ENCODE data around the gene MGLL. TPM values are rescaled to one million over a fixed set of nuclear protein-coding genes. Genes with fewer than 3 reads are reported as not detected.

The MGLL gene
- 12.5 TPM for total RNA-seq

DNA sequence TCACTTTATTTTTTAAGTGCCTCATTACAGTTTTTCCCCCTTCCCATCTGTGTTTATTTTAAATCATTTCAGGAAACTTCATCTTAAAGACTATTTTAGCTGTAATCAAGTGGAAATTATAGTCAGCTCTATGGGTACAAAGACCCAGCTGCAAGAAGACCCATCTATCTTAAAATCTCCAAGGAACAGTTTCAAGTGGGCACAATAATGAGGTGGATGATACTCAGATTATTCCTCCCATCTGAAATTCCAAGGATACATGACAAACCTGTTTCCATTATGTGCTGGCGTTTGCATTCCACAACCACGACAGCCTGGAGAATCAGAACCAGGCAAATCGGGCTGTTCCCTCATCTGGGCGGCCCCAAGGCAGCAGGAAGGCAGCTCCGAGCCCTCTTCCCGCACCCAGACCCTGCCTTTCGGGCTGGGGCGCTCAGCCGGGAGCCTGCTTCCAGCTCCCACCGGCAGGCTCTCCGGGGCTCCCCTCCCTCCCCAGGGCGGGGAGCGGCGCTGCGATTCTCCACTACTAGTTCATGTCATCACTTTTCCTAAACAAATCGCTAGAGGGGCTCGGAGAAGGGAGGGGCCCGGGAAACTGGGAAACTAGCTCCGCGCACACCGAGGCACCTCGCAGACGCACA lies at the start of gene MGLL:
MGLL (minus strand) TSS at position 475 of the 641 bp plus-strand sequence; CDS start at position 278, 197 bp downstream.
- Histone ChIP-seq H3K4me3 (ENCODE audit: low read length in 3 of 3) (peak within 1 kb of the TSS; percentile 84 to 93 (median 88)), H3K9me3 (ENCODE audit: control insufficient read depth in 3 of 3, low read length in 3 of 3) (no peaks in the 10 kb centered on the region), H3K27me3 (ENCODE audit: control insufficient read depth in 3 of 3, insufficient read depth in 3 of 3, low read length in 3 of 3) (no peaks in the 10 kb centered on the region), H3K4me1 (ENCODE audit: control insufficient read depth in 3 of 3, insufficient read depth in 3 of 3, low read length in 3 of 3) (peaks cover 30 to 52% (median 44%) of the 10 kb centered on the region in 3 donors), H3K9ac (ENCODE audit: low read depth in 1 of 3, low read length in 3 of 3) (peak within 1 kb of the TSS; percentile 81 to 95 (median 88)), H3K27ac (ENCODE audit: low read depth, low read length) (peak within 1 kb of the TSS; percentile 79), H3K36me3 (ENCODE audit: control insufficient read depth in 3 of 3, insufficient read depth in 3 of 3, low read length in 3 of 3) (peaks cover 0 to 13% (median 3%) of the 10 kb centered on the region in 3 donors)

- no peak overlapping the region for H3K27ac ChIP-seq (ENCODE audit: low read depth, low read length)
- H3K36me3 ChIP-seq (ENCODE audit: control insufficient read depth in 3 of 3, insufficient read depth in 3 of 3, low read length in 3 of 3) = no peaks in the 10 kb centered on the region
- no peak overlapping the region for H3K9ac ChIP-seq (ENCODE audit: low read depth in 1 of 3, low read length in 3 of 3)
- no peaks in the 10 kb centered on the region for H3K9me3 ChIP-seq (ENCODE audit: control insufficient read depth in 3 of 3, low read length in 3 of 3)
- no peaks in the 10 kb centered on the region for H3K27me3 ChIP-seq (ENCODE audit: control insufficient read depth in 3 of 3, insufficient read depth in 3 of 3, low read length in 3 of 3)
- no peaks in the 10 kb centered on the region for H3K4me1 ChIP-seq (ENCODE audit: control insufficient read depth in 3 of 3, insufficient read depth in 3 of 3, low read length in 3 of 3)
- H3K4me3 ChIP-seq (ENCODE audit: low read length in 3 of 3) = no peak overlapping the region
Observed at GRCh38 chr3:127870156-127870555, 47.8 kb upstream of the MGLL start.

DNA sequence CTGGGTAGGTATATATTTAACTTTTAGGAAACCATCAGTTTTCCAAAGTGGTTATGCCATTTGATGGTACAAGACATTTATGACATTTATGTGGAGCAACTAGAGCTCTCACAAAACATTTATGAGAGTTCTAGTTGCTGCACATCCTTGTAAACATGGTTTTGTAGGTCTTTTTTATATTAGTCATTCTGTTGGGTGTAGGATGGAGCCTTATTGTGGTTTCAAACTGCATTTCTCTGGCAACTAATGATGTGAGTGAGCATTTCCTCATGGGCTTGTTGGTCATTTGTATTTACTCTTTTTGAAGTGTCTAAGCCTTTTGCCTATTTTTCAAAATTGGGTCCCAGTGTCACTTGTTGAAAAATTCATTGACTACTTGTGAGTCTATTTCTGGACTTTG lies 45.7 kb upstream of the MGLL start:
- no peaks in the 10 kb centered on the region for H3K4me1 ChIP-seq (ENCODE audit: control insufficient read depth in 3 of 3, insufficient read depth in 3 of 3, low read length in 3 of 3)
- no peaks in the 10 kb centered on the region for H3K36me3 ChIP-seq (ENCODE audit: control insufficient read depth in 3 of 3, insufficient read depth in 3 of 3, low read length in 3 of 3)
- no peaks in the 10 kb centered on the region for H3K9me3 ChIP-seq (ENCODE audit: control insufficient read depth in 3 of 3, low read length in 3 of 3)
- no peaks in the 10 kb centered on the region for H3K27me3 ChIP-seq (ENCODE audit: control insufficient read depth in 3 of 3, insufficient read depth in 3 of 3, low read length in 3 of 3)
- no peak overlapping the region for H3K27ac ChIP-seq (ENCODE audit: low read depth, low read length)
- H3K9ac ChIP-seq (ENCODE audit: low read depth in 1 of 3, low read length in 3 of 3) = no peak overlapping the region
- H3K4me3 ChIP-seq (ENCODE audit: low read length in 3 of 3) = no peak overlapping the region

- Histone ChIP-seq H3K4me3 (ENCODE audit: low read length in 3 of 3) (no peak overlapping the region), H3K27me3 (ENCODE audit: control insufficient read depth in 3 of 3, insufficient read depth in 3 of 3, low read length in 3 of 3) (no peaks in the 10 kb centered on the region), H3K27ac (ENCODE audit: low read depth, low read length) (no peak overlapping the region), H3K9me3 (ENCODE audit: control insufficient read depth in 3 of 3, low read length in 3 of 3) (no peaks in the 10 kb centered on the region), H3K9ac (ENCODE audit: low read depth in 1 of 3, low read length in 3 of 3) (no peak overlapping the region), H3K36me3 (ENCODE audit: control insufficient read depth in 3 of 3, insufficient read depth in 3 of 3, low read length in 3 of 3) (no peaks in the 10 kb centered on the region), H3K4me1 (ENCODE audit: control insufficient read depth in 3 of 3, insufficient read depth in 3 of 3, low read length in 3 of 3) (no peaks in the 10 kb centered on the region)
Observed at GRCh38 chr3:127867412-127867811, 45.1 kb upstream of the MGLL start.

DNA sequence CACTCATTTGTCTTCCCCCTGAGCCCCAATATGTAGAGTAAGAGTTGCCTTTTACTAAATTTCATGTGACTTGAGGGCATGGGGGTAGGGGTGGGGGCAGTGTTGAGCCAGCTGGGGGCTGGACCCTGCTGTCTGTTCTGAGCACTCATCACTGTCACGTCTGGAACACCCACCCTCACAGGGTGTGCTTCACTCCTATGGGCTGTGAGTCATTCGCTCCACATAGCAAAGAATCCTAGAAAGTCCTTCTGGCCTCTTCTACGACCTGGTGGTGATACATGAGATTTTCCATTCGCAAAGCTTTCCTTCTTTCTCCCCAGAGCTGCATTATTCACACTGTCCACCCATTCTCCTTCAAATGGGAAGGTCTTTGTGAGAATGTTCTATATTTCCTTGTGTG lies 43.6 kb upstream of the MGLL start:
- Histone ChIP-seq H3K9me3 (ENCODE audit: control insufficient read depth in 3 of 3, low read length in 3 of 3) (no peaks in the 10 kb centered on the region), H3K36me3 (ENCODE audit: control insufficient read depth in 3 of 3, insufficient read depth in 3 of 3, low read length in 3 of 3) (no peaks in the 10 kb centered on the region), H3K9ac (ENCODE audit: low read depth in 1 of 3, low read length in 3 of 3) (no peak overlapping the region), H3K4me1 (ENCODE audit: control insufficient read depth in 3 of 3, insufficient read depth in 3 of 3, low read length in 3 of 3) (no peaks in the 10 kb centered on the region), H3K4me3 (ENCODE audit: low read length in 3 of 3) (no peak overlapping the region), H3K27me3 (ENCODE audit: control insufficient read depth in 3 of 3, insufficient read depth in 3 of 3, low read length in 3 of 3) (no peaks in the 10 kb centered on the region), H3K27ac (ENCODE audit: low read depth, low read length) (no peak overlapping the region)

DNA sequence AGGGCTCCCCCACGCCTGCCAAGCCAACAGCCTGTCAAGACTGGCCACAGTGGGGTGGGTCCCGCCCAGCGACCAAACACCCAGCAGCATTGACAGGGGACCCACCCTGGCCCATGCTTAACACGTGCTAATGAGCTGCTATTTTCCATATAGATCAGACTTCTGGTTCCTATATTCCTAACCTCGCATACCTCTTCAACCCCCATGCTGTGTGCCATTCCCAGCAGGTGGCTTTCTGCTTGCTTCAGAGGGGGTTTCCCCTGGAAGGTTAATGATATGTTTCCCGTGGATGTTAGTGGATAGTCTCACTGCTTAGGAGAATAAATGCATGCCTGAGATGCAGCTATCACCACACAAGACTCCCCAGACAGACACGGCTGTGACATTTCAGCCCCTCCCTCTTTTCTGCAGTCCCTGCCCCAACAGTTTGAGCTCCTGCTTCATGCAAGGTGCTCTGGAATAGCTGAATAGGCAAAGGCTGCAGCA lies 37.9 kb upstream of the MGLL start:
- H3K9me3 ChIP-seq (ENCODE audit: control insufficient read depth in 3 of 3, low read length in 3 of 3) = no peaks in the 10 kb centered on the region
- H3K27me3 ChIP-seq (ENCODE audit: control insufficient read depth in 3 of 3, insufficient read depth in 3 of 3, low read length in 3 of 3) = no peaks in the 10 kb centered on the region
- H3K27ac ChIP-seq (ENCODE audit: low read depth, low read length) = no peak overlapping the region
- no peak overlapping the region for H3K9ac ChIP-seq (ENCODE audit: low read depth in 1 of 3, low read length in 3 of 3)
- no peaks in the 10 kb centered on the region for H3K36me3 ChIP-seq (ENCODE audit: control insufficient read depth in 3 of 3, insufficient read depth in 3 of 3, low read length in 3 of 3)
- no peak overlapping the region for H3K4me3 ChIP-seq (ENCODE audit: low read length in 3 of 3)
- H3K4me1 ChIP-seq (ENCODE audit: control insufficient read depth in 3 of 3, insufficient read depth in 3 of 3, low read length in 3 of 3) = no peaks in the 10 kb centered on the region

DNA sequence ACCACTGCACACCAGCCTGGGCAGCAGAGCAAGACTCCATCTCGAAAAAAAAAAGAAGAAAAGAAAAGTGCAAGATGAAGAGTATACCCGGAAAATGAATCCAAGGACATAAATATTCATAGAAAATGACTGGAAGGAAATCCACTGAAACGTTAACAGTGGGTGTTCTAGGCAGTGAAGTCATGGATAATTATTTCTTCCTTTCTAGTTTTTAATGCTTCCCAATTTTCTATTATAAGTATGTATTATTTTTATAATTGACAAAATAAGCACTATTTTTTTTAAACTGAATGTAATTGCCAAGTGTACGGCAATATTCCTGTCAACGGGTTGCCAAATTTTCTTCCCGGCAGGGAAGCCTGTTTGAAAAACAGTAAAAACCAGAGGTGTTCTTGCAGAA lies 37.4 kb upstream of the MGLL start:
- Histone ChIP-seq H3K4me3 (ENCODE audit: low read length in 3 of 3) (no peak overlapping the region), H3K9me3 (ENCODE audit: control insufficient read depth in 3 of 3, low read length in 3 of 3) (no peaks in the 10 kb centered on the region), H3K27ac (ENCODE audit: low read depth, low read length) (no peak overlapping the region), H3K9ac (ENCODE audit: low read depth in 1 of 3, low read length in 3 of 3) (no peak overlapping the region), H3K4me1 (ENCODE audit: control insufficient read depth in 3 of 3, insufficient read depth in 3 of 3, low read length in 3 of 3) (no peaks in the 10 kb centered on the region), H3K36me3 (ENCODE audit: control insufficient read depth in 3 of 3, insufficient read depth in 3 of 3, low read length in 3 of 3) (no peaks in the 10 kb centered on the region), H3K27me3 (ENCODE audit: control insufficient read depth in 3 of 3, insufficient read depth in 3 of 3, low read length in 3 of 3) (no peaks in the 10 kb centered on the region)

- Histone ChIP-seq H3K27me3 (ENCODE audit: control insufficient read depth in 3 of 3, insufficient read depth in 3 of 3, low read length in 3 of 3) (no peaks in the 10 kb centered on the region), H3K36me3 (ENCODE audit: control insufficient read depth in 3 of 3, insufficient read depth in 3 of 3, low read length in 3 of 3) (no peaks in the 10 kb centered on the region), H3K4me3 (ENCODE audit: low read length in 3 of 3) (no peak overlapping the region), H3K9me3 (ENCODE audit: control insufficient read depth in 3 of 3, low read length in 3 of 3) (no peaks in the 10 kb centered on the region), H3K27ac (ENCODE audit: low read depth, low read length) (no peak overlapping the region), H3K4me1 (ENCODE audit: control insufficient read depth in 3 of 3, insufficient read depth in 3 of 3, low read length in 3 of 3) (no peaks in the 10 kb centered on the region), H3K9ac (ENCODE audit: low read depth in 1 of 3, low read length in 3 of 3) (no peak overlapping the region)
Observed at GRCh38 chr3:127858937-127859336, 36.6 kb upstream of the MGLL start.

DNA sequence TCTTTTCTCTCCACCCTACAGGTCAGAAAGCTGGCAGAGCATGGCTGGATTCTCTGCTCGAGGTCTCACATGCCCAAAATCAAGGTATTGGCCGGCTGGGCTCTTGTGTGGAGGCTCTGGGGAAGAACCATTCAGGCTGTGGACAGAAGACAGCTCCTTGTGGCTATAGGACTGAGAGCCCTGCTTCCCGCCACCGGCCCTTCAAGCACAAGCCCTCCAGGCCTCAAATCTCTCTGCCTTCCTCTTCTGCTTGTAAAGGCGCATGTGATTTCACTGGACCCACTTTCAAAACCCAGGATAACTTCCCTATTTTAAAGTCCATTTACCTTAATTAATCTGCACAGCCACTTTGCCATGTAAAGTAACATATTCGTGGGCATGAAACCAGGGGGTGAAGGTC lies 36.2 kb upstream of the MGLL start:
- Histone ChIP-seq H3K9me3 (ENCODE audit: control insufficient read depth in 3 of 3, low read length in 3 of 3) (no peaks in the 10 kb centered on the region), H3K27ac (ENCODE audit: low read depth, low read length) (no peak overlapping the region), H3K9ac (ENCODE audit: low read depth in 1 of 3, low read length in 3 of 3) (no peak overlapping the region), H3K4me3 (ENCODE audit: low read length in 3 of 3) (no peak overlapping the region), H3K27me3 (ENCODE audit: control insufficient read depth in 3 of 3, insufficient read depth in 3 of 3, low read length in 3 of 3) (no peaks in the 10 kb centered on the region), H3K4me1 (ENCODE audit: control insufficient read depth in 3 of 3, insufficient read depth in 3 of 3, low read length in 3 of 3) (no peaks in the 10 kb centered on the region), H3K36me3 (ENCODE audit: control insufficient read depth in 3 of 3, insufficient read depth in 3 of 3, low read length in 3 of 3) (no peaks in the 10 kb centered on the region)

GRCh38 chr3:127857333-127857732 lies 35.0 kb upstream of the MGLL start:
- Histone ChIP-seq H3K27me3 (ENCODE audit: control insufficient read depth in 3 of 3, insufficient read depth in 3 of 3, low read length in 3 of 3) (no peaks in the 10 kb centered on the region), H3K27ac (ENCODE audit: low read depth, low read length) (no peak overlapping the region), H3K9ac (ENCODE audit: low read depth in 1 of 3, low read length in 3 of 3) (no peak overlapping the region), H3K36me3 (ENCODE audit: control insufficient read depth in 3 of 3, insufficient read depth in 3 of 3, low read length in 3 of 3) (no peaks in the 10 kb centered on the region), H3K4me3 (ENCODE audit: low read length in 3 of 3) (no peak overlapping the region), H3K4me1 (ENCODE audit: control insufficient read depth in 3 of 3, insufficient read depth in 3 of 3, low read length in 3 of 3) (no peaks in the 10 kb centered on the region), H3K9me3 (ENCODE audit: control insufficient read depth in 3 of 3, low read length in 3 of 3) (no peaks in the 10 kb centered on the region)

Measured in skeletal muscle tissue (tissue), 4 donors.